GM19099 (cell line): ENCODE data around the gene CDH13.

Experiments
- POLR2A ChIP-seq: IDR thresholded peaks from 3 replicates; pipeline ENCODE4 v1.6.1; 2011; ENCODE audit warnings: low read depth; ENCODE audit not compliant: insufficient read length; ENCODE audit errors: extremely low read depth

CDH13 gene

GRCh38 chr16:83248735-83249463 is 622.1 kb downstream of the CDH13 start:
- TF ChIP-seq POLR2A = no peak

GRCh38 chr16:83253521-83253920 is 626.8 kb downstream of the CDH13 start:
- no peak for TF ChIP-seq POLR2A

- TF ChIP-seq POLR2A = no peak
Measured at GRCh38 chr16:83258366-83258928, 631.7 kb downstream of the CDH13 start.

- no peak for TF ChIP-seq POLR2A
Measured at GRCh38 chr16:83266848-83267553, 640.2 kb downstream of the CDH13 start.

GRCh38 chr16:83268169-83268568 is 641.4 kb downstream of the CDH13 start:
- TF ChIP-seq POLR2A = no peak

- no peak for TF ChIP-seq POLR2A
Measured at GRCh38 chr16:83269048-83269447, 642.3 kb downstream of the CDH13 start.

- TF ChIP-seq POLR2A = no peak
Measured at GRCh38 chr16:83269541-83269940, 642.8 kb downstream of the CDH13 start.

- no peak for TF ChIP-seq POLR2A
Measured at GRCh38 chr16:83270061-83270460, 643.3 kb downstream of the CDH13 start.

GRCh38 chr16:83270640-83271039 is 643.9 kb downstream of the CDH13 start:
- TF ChIP-seq POLR2A = no peak

- no peak for TF ChIP-seq POLR2A
Measured at GRCh38 chr16:83271123-83271522, 644.4 kb downstream of the CDH13 start.

- no peak for TF ChIP-seq POLR2A
Measured at GRCh38 chr16:83271970-83272575, 645.3 kb downstream of the CDH13 start.

- TF ChIP-seq POLR2A = no peak
Measured at GRCh38 chr16:83272843-83273242, 646.1 kb downstream of the CDH13 start.

GRCh38 chr16:83273504-83274173 is 646.9 kb downstream of the CDH13 start:
- TF ChIP-seq POLR2A = no peak

GRCh38 chr16:83279251-83279650 is 652.5 kb downstream of the CDH13 start:
- TF ChIP-seq POLR2A = no peak

GRCh38 chr16:83285921-83286320 is 659.2 kb downstream of the CDH13 start:
- no peak for TF ChIP-seq POLR2A
